ENCODE data around the gene ATP6V0A1.

GRCh38 chr17:42553866-42554249 lies 95.2 kb downstream of the ATP6V0A1 start:
- no peak for TF ChIP-seq SUZ12 (IDR thresholded peaks at IDR 0.05; ENCODE audit: extremely low read depth, insufficient read depth, insufficient read length)
- no peak for TF ChIP-seq ZNF274 (IDR thresholded peaks at IDR 0.05; ENCODE audit: low read depth, low read length)

Data from NT2/D1 (cell line).